ENCODE data around the gene SLC9C2.
"Not testable (repeated sequence)": the region's sequence is repeated elsewhere in the genome, so short reads cannot be mapped to it uniquely, and the experiment has no call there.

SLC9C2 gene

DNA sequence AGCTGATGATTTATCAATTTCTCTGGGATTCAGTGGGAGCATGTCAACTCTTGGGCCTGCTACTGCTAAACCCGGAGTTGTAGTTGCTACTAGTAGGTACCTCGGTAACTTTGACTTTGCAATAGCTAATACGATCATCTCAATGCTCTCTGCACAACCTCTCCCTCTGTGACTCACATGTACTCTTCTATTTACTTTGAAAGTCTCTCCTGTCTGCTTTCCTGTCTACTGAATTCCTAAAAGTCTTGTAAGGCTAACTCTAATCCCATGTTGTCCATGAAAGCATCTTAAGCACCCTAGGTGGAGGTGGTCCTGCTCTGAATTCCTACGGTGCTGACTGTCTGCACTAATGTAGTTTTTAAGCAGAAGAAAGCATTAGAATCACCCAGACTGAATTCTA, 29.3 kb downstream of the SLC9C2 start:
- no peak for DNase-seq

- DNase-seq = no peak
Measured at GRCh38 chr1:173572201-173572873, 30.5 kb downstream of the SLC9C2 start.

DNA sequence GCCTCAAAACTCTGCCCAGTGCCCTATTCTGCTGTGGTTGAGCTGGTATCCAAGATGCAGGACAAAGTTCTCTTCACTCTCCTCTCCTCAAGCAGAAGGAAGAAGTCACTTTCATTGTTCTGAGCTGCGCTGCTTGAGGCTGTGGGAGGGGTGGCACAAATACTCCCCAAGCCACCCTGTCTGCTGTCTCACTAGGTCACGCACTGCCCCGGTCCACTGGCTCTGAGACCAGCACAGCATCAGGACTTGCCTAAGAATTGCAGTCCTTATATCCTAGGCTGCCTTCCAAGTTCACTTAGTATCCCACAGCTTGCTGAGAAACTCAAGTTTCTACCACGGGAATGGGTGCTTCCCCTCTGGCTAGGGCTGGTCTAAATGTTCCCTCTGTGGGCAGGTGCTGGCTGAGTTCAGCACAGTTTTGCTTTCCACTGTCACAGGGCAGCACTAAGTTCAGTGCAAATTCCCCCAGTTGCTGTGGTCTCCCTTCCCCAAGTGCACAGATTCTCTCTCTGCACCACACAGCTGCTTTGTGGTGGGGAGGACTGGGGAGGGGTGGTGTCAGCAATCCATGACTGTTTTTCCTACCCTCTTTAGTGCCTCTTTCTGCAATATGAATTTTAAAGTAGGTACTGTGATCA, 32.4 kb downstream of the SLC9C2 start:
- no peak for DNase-seq

- DNase-seq = no peak
Measured at GRCh38 chr1:173568483-173568882, 34.4 kb downstream of the SLC9C2 start.

DNA sequence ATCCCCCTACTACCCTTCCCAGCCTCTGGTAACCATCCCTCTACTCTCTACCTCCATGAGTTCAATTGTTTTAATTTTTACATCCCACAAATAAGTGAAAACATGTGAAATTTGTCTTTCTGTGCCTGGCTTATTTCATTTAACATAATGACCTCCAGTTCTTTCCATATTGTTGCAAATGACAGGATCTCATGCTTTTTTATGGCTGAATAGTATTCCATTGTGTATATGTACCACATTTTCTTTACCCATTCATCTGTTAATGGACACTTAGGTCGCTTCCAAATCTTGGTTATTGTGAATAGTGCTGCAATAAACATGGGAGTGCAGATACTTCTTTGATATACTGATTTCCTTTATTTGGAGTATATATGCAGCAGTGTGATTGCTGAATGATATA, 39.0 kb downstream of the SLC9C2 start:
- DNase-seq = not testable (repeated sequence)

- no peak for DNase-seq
Measured at GRCh38 chr1:173562813-173563212, 40.1 kb downstream of the SLC9C2 start.

GRCh38 chr1:173561263-173561662, 41.6 kb downstream of the SLC9C2 start:
- DNase-seq = no peak

DNA sequence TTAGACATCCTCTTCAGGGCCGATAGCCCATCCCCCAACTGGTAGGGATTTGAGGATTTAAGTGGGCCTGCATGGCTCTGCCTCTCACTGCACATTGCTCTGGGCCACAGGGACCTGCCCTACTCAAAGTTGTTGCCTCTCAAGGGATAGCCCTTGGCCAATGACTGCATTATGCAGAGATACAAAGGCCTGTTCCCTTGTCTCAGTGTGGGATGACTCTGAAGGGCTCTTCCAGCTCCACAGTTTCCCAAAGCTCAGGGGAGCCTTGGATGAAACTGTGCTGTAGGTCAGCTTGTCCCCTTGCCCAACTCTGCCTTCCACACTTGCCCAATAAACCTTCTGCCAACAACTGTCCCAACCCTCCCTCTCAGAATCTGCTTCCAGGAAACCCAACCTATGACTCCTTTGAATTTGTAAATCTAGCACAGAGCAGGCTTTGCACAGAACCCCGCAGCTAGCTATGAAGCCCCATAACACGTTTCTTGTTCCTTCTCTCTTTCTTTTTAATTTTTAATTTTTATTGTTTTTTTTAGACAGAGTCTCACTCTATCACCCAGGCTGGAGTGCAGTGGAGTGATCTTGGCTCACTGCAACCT, 42.5 kb downstream of the SLC9C2 start:
- DNase-seq = no peak

- DNase-seq = no peak
Measured at GRCh38 chr1:173555651-173556305, 47.1 kb downstream of the SLC9C2 start.

- no peak for DNase-seq
Measured at GRCh38 chr1:173554541-173555250, 48.2 kb downstream of the SLC9C2 start.

- DNase-seq = no peak
Measured at GRCh38 chr1:173554089-173554488, 48.8 kb downstream of the SLC9C2 start.

- DNase-seq = no peak
Measured at GRCh38 chr1:173553312-173553711, 49.6 kb downstream of the SLC9C2 start.

DNA sequence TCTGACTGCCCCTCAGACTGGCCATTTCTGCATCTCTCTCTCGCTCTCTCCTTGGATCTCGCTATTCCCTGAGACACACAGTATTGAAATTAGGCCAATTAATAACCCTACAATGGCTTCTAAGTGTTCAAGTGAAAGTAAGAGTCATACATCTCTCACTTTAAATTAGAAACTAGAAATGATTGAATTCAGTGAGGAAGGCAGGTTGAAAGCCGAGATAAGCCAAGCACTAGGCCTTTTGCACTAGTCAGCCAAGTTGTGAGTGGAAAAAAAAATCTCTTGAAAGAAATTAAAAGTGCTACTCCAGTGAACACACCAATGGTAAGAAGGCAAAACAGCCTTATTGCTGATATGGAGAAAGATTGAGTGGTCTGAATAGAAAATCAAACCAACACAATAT, 51.2 kb downstream of the SLC9C2 start:
- no peak for DNase-seq

GRCh38 chr1:173549813-173550212, 53.1 kb downstream of the SLC9C2 start:
- DNase-seq = no peak

DNA sequence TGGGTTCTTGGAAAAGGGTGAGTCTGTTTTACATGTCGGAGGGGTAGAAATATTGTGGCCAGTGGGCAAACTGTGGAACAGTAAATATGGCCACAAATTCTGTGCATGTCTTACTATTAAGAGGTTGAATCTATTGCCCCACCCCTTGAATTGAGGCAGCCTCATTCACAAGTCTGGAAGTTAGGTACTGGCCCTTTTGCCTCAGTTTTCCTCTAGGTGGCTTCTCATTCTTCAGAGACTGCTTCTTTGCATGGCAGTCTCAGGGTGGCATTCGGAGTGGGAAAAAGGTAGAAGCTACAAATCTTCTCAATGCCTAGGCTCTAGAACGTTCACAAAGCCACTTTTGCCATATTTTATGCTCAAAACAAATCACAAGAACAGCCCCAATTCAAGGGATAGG, 57.2 kb downstream of the SLC9C2 start:
- DNase-seq = no peak

- DNase-seq = no peak
Measured at GRCh38 chr1:173536223-173536622, 66.6 kb downstream of the SLC9C2 start.

DNA sequence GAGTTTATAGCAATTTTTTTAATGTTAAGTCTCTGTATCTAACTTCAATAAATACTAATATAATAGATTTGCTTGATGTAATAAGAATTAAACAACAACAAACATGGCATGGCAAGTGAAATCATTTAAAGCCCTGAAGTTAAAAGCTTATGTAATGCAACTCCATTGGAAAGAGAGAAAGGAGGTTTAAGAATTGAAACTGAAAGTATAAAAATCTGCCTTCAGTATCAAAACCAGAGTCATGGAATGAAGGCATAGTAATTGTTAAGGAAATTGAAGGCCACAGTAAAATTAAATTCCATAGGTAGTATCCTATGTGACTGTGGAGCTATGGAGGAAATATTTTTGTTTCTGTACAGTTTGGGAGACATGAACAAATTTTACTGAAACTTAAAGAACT, 70.6 kb downstream of the SLC9C2 start:
- DNase-seq = peak; percentile 8

DNA sequence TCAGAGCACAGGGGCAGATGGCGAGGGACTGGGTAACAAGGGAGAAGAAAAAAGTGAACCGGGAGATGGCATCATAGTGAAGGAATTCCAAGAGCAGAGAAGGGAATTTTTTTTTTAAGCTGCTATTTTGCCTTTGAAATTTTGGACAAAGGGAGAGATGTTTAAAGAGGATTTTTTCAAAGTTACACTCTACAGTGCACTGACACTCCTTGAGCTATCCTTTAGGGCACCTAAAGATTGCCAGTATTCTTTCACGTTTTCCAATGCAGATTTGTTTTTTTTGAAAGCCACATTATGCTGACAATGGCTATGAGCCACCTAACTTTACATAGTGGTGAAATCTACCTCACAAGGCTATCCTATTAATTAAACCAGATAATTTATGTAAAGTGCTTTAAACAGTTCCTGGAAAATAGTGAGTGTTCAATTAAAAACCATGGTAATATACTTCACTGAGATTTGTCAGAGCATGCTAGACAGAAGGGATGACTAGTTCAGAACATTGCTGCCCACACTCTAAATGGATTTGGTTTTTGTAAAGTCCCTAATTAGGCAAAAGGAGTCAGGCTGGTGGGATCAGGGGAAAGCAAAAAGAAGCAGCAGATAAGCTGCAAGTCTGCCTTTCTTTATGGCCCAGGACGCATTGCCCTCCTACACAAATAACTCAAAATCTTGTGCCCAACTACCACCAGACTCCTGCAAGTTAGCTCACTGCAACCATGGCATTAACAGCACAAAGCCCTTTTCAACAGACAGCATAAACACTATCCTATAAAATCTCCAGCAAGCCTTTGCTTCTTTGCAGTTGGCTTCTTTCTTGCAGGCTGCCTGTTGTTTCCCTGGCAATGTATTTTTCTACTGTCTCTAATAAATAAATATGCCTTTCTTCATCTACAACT, 71.8 kb downstream of the SLC9C2 start:
- no peak for DNase-seq

DNA sequence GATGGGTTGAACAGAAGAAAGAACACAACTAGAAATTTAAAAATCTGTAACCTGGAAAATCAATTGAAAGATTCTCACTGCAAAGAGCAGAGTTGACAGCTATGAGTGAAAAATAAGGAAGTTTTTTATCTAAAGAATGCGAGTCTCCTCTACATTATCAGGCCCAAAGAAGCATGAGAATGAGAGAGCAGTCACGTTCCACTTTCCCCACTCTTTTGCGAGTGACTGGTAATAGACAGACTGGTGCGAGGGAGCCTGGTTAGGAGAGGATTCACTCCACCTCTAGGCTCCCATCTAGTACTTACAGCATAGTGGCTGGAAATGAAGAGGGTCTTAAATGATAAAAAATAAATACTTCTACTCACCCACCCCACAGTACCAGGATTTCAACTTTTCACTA, 73.8 kb downstream of the SLC9C2 start:
- DNase-seq = no peak

GRCh38 chr1:173527151-173527826, 75.6 kb downstream of the SLC9C2 start:
- DNase-seq = no peak

- DNase-seq = no peak
Measured at GRCh38 chr1:173525926-173526325, 76.9 kb downstream of the SLC9C2 start.

- DNase-seq = no peak
Measured at GRCh38 chr1:173523329-173523728, 79.5 kb downstream of the SLC9C2 start.
